Neuron (in vitro differentiated cells): ENCODE data around the gene MAD1L1.

Source experiments
- H2AFZ ChIP-seq: one replicate; pipeline ENCODE4 v1.6.1; 2013; ENCODE audit warnings: low read depth, mild to moderate bottlenecking, inconsistent platforms, low read length, moderate library complexity
- H3K27me3 ChIP-seq: one replicate; pipeline ENCODE4 v1.6.1; 2013; ENCODE audit warnings: low read length; ENCODE audit not compliant: insufficient read depth
- H3K36me3 ChIP-seq: one replicate; pipeline ENCODE4 v1.6.1; 2013; ENCODE audit warnings: low read length; ENCODE audit not compliant: insufficient read depth
- H3K4me1 ChIP-seq: one replicate; pipeline ENCODE4 v1.6.1; 2013; ENCODE audit warnings: low read length; ENCODE audit not compliant: insufficient read depth
- H3K4me3 ChIP-seq: 2 replicates; pipeline ENCODE4 v1.5.1; 2013; ENCODE audit warnings: mild to moderate bottlenecking, low read length, moderate library complexity
- H3K9me3 ChIP-seq: one replicate; pipeline ENCODE4 v1.6.1; 2013; ENCODE audit warnings: low read length

Gene MAD1L1

DNA sequence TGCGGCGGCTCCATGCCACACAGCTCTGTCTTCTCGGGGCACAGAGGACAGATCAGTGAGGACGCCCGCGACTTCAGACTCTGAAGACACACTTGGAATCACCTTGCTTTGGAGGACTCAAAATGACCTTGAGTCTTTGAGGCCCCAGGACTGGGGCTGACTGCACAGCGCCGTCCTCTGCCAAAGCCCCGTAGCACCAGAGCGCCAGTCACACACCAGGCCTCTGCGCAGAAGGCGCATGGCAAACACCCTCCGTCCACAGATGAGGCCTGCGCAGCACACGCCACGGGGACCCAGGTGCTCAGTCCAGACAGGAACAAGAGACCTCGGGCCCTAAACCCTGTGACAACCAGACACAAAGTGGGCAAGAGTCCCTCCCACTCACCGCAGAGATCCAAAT lies 134.7 kb downstream of the MAD1L1 start:
- Histone ChIP-seq H3K9me3 (no peaks in the 10 kb centered on the region), H3K4me3 (no peak overlapping the region)

DNA sequence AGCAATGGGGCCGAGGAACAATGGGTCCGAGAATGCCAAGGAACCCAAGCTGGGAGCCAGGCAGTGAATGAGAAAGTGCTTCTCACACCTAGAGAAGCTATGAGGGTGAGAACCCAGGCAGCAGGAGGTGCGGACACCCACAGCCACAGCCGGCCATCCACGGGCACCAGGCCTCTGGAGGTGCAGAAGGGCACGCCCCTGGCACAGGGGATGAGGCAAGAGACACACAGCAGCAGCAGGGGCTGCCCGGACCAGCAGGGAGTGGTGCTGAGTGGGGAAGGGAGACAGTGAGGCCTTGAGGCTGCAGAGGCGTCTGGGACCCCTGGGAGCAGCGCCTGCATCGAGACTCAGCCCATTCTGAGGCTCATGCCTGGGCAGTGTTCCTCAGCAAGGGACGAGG lies 135.3 kb downstream of the MAD1L1 start:
- Histone ChIP-seq H3K27me3 (no peaks in the 10 kb centered on the region), H3K4me1 (peaks cover 5% of the 10 kb centered on the region), H3K9me3 (no peaks in the 10 kb centered on the region), H3K36me3 (no peaks in the 10 kb centered on the region), H2AFZ (no peak overlapping the region), H3K4me3 (no peak overlapping the region)

More for the DNA sequence above, 134.7 kb downstream of the MAD1L1 start:
- H2AFZ ChIP-seq, result no peak overlapping the region
- H3K27me3 ChIP-seq, result no peaks in the 10 kb centered on the region
- H3K4me1 ChIP-seq, result peaks cover 5% of the 10 kb centered on the region
- H3K36me3 ChIP-seq, result no peaks in the 10 kb centered on the region

DNA sequence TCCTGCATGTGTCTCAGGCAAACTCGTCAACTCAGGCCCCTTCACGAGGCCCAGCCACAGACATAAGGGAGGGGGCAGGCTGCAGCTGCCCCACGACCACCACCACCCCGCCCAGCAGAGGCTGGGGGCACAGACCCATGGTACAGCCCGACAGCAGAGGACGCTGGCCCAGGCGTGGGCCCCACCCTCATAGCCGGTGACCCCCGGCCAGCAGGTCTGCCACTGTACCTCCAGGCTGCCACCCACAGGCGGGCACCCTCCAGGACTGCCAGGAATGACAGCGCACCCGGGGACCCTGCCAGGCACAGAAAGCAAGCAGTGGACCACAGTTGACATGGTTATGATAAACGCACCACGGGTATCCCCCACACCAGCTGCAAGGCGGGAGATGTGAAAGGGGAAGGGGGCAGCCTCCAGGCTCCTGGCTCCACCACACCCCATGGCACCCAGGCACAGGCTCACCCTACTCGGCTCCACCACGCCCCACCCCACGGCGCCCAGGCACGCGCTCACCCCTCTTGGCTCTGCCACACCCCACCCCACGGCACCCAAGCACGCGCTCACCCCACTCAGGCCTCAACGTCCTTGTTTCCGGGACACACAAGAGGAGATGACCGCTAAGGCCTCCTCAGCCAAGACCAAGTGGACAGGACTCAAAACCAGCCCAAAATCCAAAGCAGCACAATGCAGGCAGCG lies 135.9 kb downstream of the MAD1L1 start:
- Histone ChIP-seq H2AFZ (no peak overlapping the region), H3K9me3 (peaks cover 2% of the 10 kb centered on the region), H3K36me3 (no peaks in the 10 kb centered on the region), H3K4me3 (no peak overlapping the region), H3K27me3 (no peaks in the 10 kb centered on the region), H3K4me1 (peaks cover 5% of the 10 kb centered on the region)

DNA sequence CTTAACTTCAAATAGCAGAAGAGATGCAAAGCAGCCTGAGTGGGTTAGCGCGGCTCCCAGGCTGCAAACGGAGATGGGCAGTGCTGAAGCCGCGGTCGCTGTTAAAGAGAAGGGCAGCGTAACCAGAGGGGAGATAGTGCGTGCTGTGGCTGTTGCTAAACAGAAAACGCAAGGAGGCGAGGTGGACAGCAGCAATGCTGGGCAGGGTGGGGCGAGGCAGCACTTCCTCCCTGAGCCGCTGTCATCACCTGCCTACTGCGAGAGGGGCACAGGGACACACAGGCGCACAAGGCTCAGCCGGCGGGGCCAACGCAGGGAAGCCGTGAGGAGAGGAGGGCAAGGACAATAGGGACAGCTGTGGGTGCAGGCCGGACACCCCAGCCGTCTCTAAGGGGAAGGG lies 137.3 kb downstream of the MAD1L1 start:
- H3K36me3 ChIP-seq, result no peaks in the 10 kb centered on the region
- H3K4me3 ChIP-seq, result no peak overlapping the region
- no peaks in the 10 kb centered on the region for H3K27me3 ChIP-seq
- peaks cover 3% of the 10 kb centered on the region for H3K9me3 ChIP-seq
- peaks cover 5% of the 10 kb centered on the region for H3K4me1 ChIP-seq
- H2AFZ ChIP-seq, result no peak overlapping the region

DNA sequence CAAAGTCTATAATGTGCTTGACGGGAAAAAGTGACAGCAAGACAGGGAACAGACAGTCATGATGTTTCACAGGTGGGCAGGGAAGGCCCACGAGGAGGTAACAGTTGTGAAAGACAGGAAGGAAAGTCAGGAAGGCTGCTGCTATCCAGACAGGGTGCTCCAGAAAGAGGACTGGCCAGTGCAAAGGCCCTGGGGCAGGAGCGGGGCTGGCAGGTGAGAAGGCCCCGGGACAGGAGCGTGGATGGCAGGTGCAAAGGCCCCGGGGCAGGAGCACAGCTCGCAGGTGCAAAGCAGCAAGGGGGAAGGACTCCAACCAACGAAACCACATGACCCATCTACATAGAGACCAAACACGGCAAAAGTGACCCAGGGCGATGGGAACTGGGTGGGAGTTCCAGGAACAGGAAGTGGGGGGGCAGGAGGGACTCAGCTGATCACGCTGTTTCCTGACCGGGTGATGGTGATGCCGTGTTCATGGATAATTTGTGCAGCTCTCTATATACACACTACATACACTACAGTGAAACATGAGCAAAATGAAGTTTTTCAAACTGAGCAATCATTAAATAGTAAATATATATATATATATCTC lies 138.2 kb downstream of the MAD1L1 start:
- Histone ChIP-seq H3K9me3 (peaks cover 8% of the 10 kb centered on the region), H2AFZ (no peak overlapping the region), H3K4me3 (no peak overlapping the region), H3K4me1 (no peaks in the 10 kb centered on the region), H3K36me3 (no peaks in the 10 kb centered on the region), H3K27me3 (no peaks in the 10 kb centered on the region)

DNA sequence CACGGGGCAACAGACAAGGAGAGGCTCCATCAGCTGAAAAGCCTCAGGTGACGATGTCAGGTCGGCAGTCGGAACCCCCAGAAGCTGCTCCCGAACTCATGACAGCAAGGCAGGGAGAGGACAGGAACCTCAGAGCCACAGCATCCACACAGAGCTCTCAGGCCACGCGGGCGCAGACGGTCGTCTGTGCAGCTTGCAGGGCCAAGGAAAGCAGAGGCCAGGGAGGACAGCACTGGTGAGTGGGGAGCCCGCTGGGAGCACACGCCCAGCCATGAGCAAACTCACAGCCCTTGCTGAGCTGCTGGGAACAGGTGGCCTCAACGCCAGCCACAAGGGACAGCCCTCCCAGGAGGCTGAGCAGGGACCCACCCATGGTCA lies 138.9 kb downstream of the MAD1L1 start:
- H3K27me3 ChIP-seq, result no peaks in the 10 kb centered on the region
- no peak overlapping the region for H3K4me3 ChIP-seq
- no peaks in the 10 kb centered on the region for H3K36me3 ChIP-seq
- peaks cover 8% of the 10 kb centered on the region for H3K9me3 ChIP-seq
- H2AFZ ChIP-seq, result no peak overlapping the region
- H3K4me1 ChIP-seq, result no peaks in the 10 kb centered on the region

DNA sequence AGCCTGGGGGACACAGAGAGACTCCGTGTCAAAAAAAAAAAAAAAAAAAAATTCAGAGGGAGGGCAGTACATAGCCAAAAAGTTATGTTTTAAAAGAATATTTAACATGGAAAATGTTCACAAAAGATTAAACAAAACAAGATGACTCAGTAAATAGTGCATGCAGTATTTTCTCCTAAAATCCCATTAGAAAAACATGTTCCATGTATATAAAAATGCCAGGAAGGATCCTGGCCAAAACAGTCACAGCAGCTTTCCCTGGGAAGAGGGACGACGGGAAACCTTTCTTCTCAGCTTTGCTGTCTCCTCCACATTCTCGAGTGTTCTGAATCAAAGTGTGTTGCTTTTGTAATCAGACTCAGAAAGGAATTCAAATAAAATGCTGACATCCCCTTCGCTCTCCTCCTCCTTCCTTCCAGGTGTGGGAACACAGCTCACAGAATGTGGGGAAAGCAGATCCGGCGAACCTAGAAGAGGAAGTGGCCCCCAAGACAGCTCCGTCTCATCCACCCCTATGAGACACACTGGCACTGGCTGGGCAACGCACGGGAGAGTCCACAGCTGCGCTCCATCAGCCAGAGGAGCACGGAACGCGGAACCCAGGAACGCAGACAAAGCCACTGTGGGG lies 139.4 kb downstream of the MAD1L1 start:
- Histone ChIP-seq H3K4me3 (no peak overlapping the region), H3K4me1 (no peaks in the 10 kb centered on the region), H3K27me3 (no peaks in the 10 kb centered on the region), H2AFZ (no peak overlapping the region), H3K36me3 (no peaks in the 10 kb centered on the region), H3K9me3 (peaks cover 9% of the 10 kb centered on the region)

DNA sequence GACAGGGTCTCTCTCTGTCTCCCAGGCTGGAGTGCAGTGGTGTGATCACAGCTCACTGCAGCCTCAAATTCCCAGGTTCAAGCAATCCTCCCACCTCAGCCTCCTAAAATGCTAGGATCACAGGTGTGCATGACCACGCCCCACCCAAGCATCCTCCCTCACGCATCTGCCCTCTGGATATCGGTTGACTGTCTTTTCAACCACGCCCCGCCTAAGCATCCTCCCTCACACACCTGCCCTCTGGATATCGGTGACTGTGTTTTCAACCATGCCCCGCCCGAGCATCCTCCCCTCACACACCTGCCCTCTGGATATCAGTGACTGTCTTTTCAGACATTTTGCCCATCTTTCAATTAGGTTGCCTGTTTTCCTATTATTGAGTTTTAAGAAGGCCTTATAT lies 140.5 kb downstream of the MAD1L1 start:
- Histone ChIP-seq H3K27me3 (no peaks in the 10 kb centered on the region), H2AFZ (no peak overlapping the region), H3K4me3 (no peak overlapping the region), H3K36me3 (no peaks in the 10 kb centered on the region), H3K4me1 (no peaks in the 10 kb centered on the region), H3K9me3 (peaks cover 10% of the 10 kb centered on the region)

DNA sequence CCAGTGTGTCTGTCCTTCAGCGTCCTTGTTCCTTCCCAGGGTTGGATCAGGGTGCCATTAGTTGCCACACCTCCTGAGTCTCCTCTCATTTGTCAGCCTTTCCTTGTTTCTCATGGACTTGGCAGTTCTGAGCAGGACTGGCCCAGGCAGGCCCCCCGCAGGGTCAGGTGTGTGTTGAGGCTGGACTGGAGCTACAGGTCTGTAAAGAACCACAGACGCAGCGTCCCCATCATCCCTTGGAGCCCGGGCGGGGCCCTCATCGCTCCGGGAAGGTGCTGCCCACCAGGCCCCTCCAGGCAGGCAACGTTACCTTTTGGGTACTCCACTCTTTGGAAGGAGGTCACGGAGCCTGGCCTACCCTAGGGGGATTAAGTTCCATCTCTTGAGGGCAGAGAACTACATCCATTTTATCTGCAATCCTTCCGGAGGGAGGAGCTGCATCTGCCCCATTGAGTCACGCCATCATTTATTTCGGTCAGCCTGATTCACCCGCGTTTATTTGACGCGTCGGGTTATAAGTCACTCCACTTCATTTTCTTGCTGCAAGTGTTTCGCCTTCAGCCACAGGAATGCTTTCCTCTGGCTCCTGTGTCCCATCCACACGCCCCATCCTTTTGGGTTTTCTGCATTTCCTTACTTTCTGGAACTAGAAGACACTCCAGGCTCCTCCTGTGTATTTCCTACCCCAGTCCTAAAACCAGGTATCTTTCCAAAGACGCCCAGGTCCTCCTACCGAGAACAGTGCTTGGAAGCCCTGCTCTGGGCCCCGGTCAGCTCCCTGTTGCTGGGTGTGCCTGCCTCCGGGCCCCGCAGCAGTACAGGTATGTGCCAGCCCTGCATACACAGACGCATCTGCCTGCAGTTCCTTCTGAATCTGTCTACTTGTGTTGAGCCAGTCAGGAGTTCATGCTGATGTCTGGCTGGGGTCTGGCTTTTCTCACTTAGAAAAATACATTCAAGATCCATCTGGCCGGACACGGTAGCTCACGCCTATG lies 141.9 kb downstream of the MAD1L1 start:
- no peak overlapping the region for H3K4me3 ChIP-seq
- no peaks in the 10 kb centered on the region for H3K27me3 ChIP-seq
- H2AFZ ChIP-seq, result no peak overlapping the region
- peaks cover 10% of the 10 kb centered on the region for H3K9me3 ChIP-seq
- H3K4me1 ChIP-seq, result no peaks in the 10 kb centered on the region
- H3K36me3 ChIP-seq, result no peaks in the 10 kb centered on the region

DNA sequence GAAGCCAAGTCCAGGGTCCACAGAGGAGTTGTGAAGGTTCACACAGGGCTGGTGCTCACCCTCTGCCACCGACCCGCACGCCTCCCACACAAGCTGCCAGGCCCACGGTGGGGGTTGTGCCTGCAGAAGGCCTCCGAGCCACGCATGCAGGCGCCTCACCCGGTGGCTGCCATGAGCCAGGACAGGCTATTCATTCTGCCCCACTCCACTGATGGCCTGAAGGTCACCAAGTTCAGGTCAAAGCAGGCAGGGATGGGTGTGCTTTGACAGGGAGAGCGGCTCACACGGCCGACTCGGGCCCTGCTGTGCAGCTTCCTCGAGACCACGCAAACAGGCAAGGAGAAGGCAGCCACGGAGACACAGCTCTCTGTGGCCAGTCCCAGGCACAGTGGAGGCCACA lies 143.9 kb downstream of the MAD1L1 start:
- Histone ChIP-seq H3K27me3 (no peaks in the 10 kb centered on the region), H3K4me1 (no peaks in the 10 kb centered on the region), H3K9me3 (peaks cover 10% of the 10 kb centered on the region), H2AFZ (no peak overlapping the region), H3K36me3 (no peaks in the 10 kb centered on the region), H3K4me3 (no peak overlapping the region)

DNA sequence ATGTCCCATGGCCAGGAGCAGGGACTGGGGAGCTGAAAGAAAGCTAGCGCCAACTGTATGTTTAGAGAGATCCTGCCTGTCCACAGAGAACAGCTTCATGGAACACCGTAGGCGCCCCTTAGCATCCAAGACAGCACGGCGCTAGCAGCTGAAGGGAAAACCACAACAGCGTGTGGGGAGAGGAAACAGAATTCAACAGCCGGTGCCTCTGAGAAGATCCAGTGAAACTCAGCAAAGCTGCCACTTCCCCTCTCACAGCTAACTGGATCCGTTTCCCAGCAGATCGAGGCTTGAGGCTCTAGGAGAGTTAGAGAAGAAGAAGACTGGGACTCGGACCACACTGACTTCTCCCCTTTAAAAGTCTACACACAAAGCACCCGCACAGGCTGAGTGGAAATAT lies 145.0 kb downstream of the MAD1L1 start:
- Histone ChIP-seq H3K27me3 (no peaks in the 10 kb centered on the region), H3K4me1 (no peaks in the 10 kb centered on the region), H2AFZ (no peak overlapping the region), H3K9me3 (peaks cover 10% of the 10 kb centered on the region), H3K4me3 (no peak overlapping the region), H3K36me3 (no peaks in the 10 kb centered on the region)

DNA sequence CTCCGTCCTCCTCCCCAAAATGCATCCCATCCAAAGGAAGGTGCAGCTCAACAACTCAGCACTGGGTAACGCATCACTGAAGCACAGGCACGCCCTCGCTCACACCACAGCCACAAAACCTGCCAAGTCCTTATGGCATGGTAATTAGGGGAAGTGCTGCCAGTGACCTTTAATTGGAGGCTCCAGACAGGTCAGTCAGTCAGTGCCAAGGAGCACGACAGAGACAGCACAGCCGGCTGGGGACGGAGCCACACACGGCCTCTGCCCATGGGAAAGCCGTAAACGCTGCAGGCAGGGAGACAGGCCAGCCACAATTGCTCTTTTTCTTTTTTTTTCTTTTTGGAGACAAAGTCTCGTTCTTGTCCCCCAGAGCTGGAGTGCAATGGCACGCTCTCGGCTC lies 146.5 kb downstream of the MAD1L1 start:
- Histone ChIP-seq H3K36me3 (no peaks in the 10 kb centered on the region), H2AFZ (no peak overlapping the region), H3K27me3 (no peaks in the 10 kb centered on the region), H3K4me1 (no peaks in the 10 kb centered on the region), H3K4me3 (no peak overlapping the region), H3K9me3 (peaks cover 7% of the 10 kb centered on the region)

DNA sequence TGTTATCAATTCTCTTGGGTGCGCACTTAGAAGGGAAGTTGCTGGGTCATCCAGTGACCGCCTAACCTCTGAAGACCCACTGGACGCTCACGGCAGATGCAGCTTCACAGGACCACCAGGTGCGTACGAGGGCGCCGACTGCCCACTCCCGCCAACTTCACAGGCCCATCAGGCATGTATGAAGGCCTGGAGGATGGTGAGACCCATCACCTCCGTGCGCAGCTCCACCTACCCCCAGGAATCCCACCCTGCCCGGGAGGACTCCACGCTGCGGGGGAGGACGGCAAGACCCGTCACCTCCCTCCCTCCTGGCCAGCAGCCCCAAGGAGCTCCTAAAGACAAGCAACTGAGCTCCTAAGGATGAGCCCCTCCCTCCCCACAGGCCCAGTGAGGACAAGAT lies 146.9 kb downstream of the MAD1L1 start:
- Histone ChIP-seq H3K27me3 (no peaks in the 10 kb centered on the region), H3K4me1 (no peaks in the 10 kb centered on the region), H3K4me3 (no peak overlapping the region), H3K9me3 (peaks cover 7% of the 10 kb centered on the region), H2AFZ (no peak overlapping the region), H3K36me3 (no peaks in the 10 kb centered on the region)
